T-helper 9 cell (primary cell): ENCODE data around the gene FOXP1.

Experiments
- DNase-seq: peaks from one replicate; pipeline ENCODE4 v3.0.0-alpha.2; 2020

The FOXP1 gene

GRCh38 chr3:71110385-71111222, 472.9 kb downstream of the FOXP1 start:
- DNase-seq, result no peak

- no peak for DNase-seq
Observed at GRCh38 chr3:71109977-71110285, 473.6 kb downstream of the FOXP1 start.

- no peak for DNase-seq
Observed at GRCh38 chr3:71109241-71109976, 474.1 kb downstream of the FOXP1 start.

- no peak for DNase-seq
Observed at GRCh38 chr3:71107926-71108325, 475.6 kb downstream of the FOXP1 start.

- no peak for DNase-seq
Observed at GRCh38 chr3:71104976-71105375, 478.6 kb downstream of the FOXP1 start.

GRCh38 chr3:71104556-71104955, 479.0 kb downstream of the FOXP1 start:
- no peak for DNase-seq

GRCh38 chr3:71104121-71104541, 479.4 kb downstream of the FOXP1 start:
- no peak for DNase-seq

- no peak for DNase-seq
Observed at GRCh38 chr3:71103430-71103921, 480.1 kb downstream of the FOXP1 start.

GRCh38 chr3:71102111-71102983, 481.2 kb downstream of the FOXP1 start:
- no peak for DNase-seq

- no peak for DNase-seq
Observed at GRCh38 chr3:71101626-71102025, 481.9 kb downstream of the FOXP1 start.

- no peak for DNase-seq
Observed at GRCh38 chr3:71101014-71101413, 482.5 kb downstream of the FOXP1 start.

- no peak for DNase-seq
Observed at GRCh38 chr3:71099997-71100719, 483.4 kb downstream of the FOXP1 start.

GRCh38 chr3:71097557-71097956, 486.0 kb downstream of the FOXP1 start:
- DNase-seq, result no peak

- no peak for DNase-seq
Observed at GRCh38 chr3:71095511-71096291, 487.8 kb downstream of the FOXP1 start.

- no peak for DNase-seq
Observed at GRCh38 chr3:71094658-71095209, 488.8 kb downstream of the FOXP1 start.

GRCh38 chr3:71092665-71093064, 490.9 kb downstream of the FOXP1 start:
- DNase-seq, result no peak

- no peak for DNase-seq
Observed at GRCh38 chr3:71090207-71090606, 493.3 kb downstream of the FOXP1 start.

- no peak for DNase-seq
Observed at GRCh38 chr3:71089271-71089847, 494.2 kb downstream of the FOXP1 start.

GRCh38 chr3:71088742-71089141, 494.8 kb downstream of the FOXP1 start:
- no peak for DNase-seq

GRCh38 chr3:71088019-71088708, 495.4 kb downstream of the FOXP1 start:
- no peak for DNase-seq
